ENCODE measurements around the gene GABRB2. TPM values are rescaled to one million over a fixed set of nuclear protein-coding genes. Genes with fewer than 3 reads are reported as not detected.

The GABRB2 gene
- total RNA-seq, 2 donors from 2014 or later = not detected

Other genes with a start within 250 kb of the GABRB2 start
- not detected for gene GABRA6, start 139.0 kb upstream of the GABRB2 start, total RNA-seq

All from activated T-helper 17 cell treated with anti-CD3 and anti-CD28 coated beads, Interleukin-2, amount 50 U/mL, for 72 hours (primary cell).